ENCODE data around the gene NELL2.

- no peak for TF ChIP-seq ZNF70 (CRISPR knock-in tag; IDR thresholded peaks at IDR 0.05)
- TF ChIP-seq ZFP3 (CRISPR knock-in tag; IDR thresholded peaks at IDR 0.05): no peak
- no peak for TF ChIP-seq TCF4 (CRISPR knock-in tag; IDR thresholded peaks at IDR 0.05; ENCODE audit: borderline replicate concordance)
- no peak for TF ChIP-seq BACH2 (CRISPR knock-in tag; IDR thresholded peaks at IDR 0.05; ENCODE audit: borderline replicate concordance)
These were observed 226.4 kb downstream of the NELL2 start for GRCh38 chr12:44649693-44650092.

Measured in SK-N-SH treated with all-trans-retinoic acid at 6 μM for 48 hours (cell line).